ENCODE results near the gene BAX.
A peak's percentile ranks its signal among the peaks of the same experiment; 100 is the strongest.
"Not testable (repeated sequence)": the region's sequence is repeated elsewhere in the genome, so short reads cannot be mapped to it uniquely, and the experiment has no call there.

Gene BAX

DNA sequence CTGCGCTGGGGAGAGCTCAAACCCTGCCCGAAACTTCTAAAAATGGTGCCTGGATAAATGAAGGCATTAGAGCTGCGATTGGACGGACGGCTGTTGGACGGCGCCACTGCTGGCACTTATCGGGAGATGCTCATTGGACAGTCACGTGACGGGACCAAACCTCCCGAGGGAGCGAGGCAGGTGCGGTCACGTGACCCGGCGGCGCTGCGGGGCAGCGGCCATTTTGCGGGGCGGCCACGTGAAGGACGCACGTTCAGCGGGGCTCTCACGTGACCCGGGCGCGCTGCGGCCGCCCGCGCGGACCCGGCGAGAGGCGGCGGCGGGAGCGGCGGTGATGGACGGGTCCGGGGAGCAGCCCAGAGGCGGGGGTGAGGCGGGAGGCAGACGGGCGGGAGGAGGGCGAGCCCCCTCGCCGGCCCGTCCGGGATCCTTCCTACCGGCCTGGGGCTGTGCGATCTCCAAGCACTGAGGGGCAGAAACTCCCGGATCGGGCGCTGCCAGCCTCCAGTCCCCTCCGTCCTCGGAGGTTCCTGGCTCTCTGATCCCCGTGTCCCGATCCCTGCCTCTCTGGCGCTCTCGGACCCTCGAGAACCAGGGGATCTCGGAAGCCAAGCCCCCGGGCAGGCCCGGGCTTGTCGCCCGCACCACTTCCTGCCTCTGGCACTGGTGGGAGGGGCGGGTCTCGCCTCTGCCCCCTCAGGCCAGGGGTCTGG, at the start of gene BAX:
BAX (plus strand) TSS at position 281 of the 713 bp plus-strand sequence; CDS start at position 335, 54 bp downstream.
- H3K4me3 ChIP-seq (ENCODE audit: low read depth, low read length): peak within 1 kb of the TSS; percentile 93
- TF ChIP-seq, protein P1, sequence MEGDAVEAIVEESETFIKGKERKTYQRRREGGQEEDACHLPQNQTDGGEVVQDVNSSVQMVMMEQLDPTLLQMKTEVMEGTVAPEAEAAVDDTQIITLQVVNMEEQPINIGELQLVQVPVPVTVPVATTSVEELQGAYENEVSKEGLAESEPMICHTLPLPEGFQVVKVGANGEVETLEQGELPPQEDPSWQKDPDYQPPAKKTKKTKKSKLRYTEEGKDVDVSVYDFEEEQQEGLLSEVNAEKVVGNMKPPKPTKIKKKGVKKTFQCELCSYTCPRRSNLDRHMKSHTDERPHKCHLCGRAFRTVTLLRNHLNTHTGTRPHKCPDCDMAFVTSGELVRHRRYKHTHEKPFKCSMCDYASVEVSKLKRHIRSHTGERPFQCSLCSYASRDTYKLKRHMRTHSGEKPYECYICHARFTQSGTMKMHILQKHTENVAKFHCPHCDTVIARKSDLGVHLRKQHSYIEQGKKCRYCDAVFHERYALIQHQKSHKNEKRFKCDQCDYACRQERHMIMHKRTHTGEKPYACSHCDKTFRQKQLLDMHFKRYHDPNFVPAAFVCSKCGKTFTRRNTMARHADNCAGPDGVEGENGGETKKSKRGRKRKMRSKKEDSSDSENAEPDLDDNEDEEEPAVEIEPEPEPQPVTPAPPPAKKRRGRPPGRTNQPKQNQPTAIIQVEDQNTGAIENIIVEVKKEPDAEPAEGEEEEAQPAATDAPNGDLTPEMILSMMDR (IDR thresholded peaks at IDR 0.05; ENCODE audit: borderline replicate concordance, insufficient read depth, low read depth, low read length): no peak

DNA sequence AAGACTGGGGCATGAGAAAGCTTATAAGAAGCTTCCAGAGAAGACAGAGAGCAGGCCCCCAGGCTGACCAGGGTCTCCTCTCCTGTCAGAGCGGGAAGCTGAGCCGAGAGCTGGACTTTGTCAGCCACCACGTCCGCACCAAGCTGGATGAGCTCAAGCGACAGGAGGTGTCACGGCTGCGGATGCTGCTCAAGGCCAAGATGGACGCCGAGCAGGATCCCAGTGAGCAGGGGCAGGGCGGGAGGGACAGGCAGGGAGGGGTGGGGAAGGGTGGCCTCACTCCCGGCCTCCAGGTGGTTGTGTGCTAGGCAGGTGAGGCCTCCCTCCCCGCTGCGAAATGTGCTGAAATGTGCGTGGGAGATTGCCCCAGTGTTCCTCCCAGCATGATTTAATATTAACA, 49.0 kb upstream of the BAX start:
- TF ChIP-seq, protein P1 (IDR thresholded peaks at IDR 0.05; ENCODE audit: borderline replicate concordance, insufficient read depth, low read depth, low read length): no peak

DNA sequence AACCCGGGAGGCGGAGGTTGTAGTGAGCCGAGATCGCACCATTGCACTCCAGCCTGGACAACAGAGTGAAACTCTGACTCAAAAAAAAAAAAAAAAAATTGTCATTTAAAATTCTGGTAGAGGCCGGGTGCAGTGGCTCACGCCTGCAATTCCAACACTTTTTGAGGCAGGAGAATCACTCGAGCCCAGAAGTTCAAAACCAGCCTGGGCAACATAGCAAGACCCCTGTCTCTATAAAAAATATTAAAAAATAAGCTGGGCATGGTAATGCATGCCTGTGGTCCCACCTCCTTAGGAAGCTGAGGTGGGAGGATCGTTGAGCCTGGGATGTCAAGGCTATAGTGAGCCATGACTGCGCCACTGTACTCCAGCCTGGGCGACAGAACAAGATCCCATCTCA, 48.4 kb upstream of the BAX start:
- TF ChIP-seq, protein P1 (IDR thresholded peaks at IDR 0.05; ENCODE audit: borderline replicate concordance, insufficient read depth, low read depth, low read length): no peak
- H3K4me3 ChIP-seq (ENCODE audit: low read depth, low read length): no peak overlapping the region

More for the DNA sequence above, 49.0 kb upstream of the BAX start:
- no peak overlapping the region for H3K4me3 ChIP-seq (ENCODE audit: low read depth, low read length)

DNA sequence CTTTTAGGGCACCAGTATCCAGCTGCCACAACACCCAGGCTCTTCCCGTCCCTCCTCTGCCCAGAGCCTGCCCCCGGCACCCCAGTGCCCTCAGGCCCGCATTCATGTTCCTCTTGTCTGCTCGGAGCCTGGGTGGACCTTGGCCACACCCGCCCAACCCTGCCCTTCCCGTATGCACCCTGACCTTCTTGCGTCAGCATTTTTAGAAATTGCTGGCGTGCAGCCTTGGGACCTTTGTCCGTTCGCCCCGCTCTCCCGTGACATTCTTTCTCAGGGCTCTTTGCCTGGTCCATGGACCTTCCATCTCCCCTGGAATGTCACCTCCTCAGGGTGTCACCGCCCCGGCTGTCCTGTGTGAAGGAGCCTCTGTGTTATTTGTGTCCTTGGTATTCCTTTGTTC, 47.0 kb upstream of the BAX start:
- no peak overlapping the region for H3K4me3 ChIP-seq (ENCODE audit: low read depth, low read length)
- TF ChIP-seq, protein P1 (IDR thresholded peaks at IDR 0.05; ENCODE audit: borderline replicate concordance, insufficient read depth, low read depth, low read length): no peak

DNA sequence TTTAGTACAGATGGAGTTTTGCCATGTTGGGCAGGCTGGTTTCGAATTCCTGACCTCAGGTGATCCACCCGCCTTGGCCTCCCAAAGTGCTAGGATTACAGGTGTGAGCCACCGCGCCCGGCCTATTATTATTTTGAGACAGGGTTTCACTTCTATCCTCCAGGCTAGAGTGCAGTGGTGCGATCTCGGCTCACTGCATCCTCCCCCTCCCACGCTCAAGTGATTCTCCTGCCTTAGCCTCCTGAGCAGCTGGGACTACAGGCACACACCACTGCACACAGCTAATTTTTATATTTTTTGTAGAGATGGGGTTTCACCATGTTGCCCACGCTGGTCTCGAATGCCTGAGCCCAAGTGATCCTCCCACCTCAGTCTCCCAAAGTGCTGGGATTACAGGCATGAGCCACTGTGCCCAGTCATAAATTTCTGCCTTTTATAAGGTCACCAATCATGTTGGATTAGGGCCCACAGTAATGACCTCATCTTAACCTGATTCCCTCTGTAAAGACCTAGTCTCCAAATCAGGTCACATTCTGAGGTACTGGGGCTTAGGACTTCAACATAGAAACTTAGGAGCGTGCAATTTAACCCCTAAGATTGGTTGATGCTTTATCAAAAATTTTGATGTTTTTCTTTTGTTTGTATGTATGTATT, 45.1 kb upstream of the BAX start:
- not testable (repeated sequence) for H3K4me3 ChIP-seq (ENCODE audit: low read depth, low read length)

DNA sequence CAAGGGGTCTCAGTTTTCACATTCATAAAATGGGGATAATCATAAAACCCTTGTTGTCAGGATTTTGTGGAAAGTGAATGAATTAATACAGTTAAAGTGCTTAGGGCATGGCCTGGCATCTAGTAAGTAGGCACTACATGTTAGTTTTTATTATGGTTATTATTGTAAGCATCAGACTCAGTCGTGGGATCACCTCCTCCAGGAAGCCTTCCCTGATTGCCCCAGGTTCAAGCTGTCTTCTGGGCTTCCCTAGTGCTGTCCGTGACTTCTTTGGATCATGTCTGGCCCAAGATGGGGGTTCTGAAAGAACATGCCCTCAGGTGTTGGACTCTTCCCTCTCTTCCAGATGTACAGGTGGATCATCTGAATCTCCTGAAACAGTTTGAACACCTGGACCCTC, 43.9 kb upstream of the BAX start:
- no peak overlapping the region for H3K4me3 ChIP-seq (ENCODE audit: low read depth, low read length)
- TF ChIP-seq, protein P1 (IDR thresholded peaks at IDR 0.05; ENCODE audit: borderline replicate concordance, insufficient read depth, low read depth, low read length): no peak

DNA sequence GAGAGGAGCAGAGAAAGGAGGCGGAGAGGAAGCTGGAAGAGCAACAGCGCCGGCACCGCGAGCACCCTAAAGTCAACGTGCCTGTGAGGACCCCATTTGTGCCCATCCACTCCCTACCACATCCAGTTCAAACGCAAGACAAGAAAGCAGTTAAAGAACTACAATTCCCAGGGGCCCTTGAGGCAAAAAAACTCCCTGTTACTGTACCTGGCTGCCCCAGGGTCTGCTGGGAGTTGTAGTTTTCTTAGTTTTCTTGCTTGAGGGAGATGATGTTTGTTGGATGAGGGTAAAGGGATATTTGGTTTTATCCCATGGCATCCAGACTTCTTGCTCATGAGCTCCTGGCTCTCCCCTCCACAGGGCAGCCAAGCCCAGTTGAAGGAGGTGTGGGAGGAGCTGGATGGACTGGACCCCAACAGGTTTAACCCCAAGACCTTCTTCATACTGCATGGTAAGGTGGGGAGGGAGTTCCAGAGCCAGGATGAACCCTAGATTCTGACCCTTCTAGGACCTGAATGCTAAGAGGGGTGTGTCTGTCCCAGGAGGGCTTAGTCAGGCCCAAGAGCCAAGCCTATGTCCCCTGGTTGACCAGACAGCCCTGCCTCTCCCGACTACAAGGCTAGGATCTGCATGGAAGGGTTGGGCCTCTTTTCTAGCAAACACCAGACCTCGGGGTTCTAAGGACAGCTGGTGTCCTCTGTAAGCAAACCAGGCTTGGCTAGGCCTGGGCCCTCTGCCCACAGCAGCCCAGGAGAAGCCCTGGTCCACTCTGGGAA, 41.4 kb upstream of the BAX start:
- TF ChIP-seq, protein P1 (IDR thresholded peaks at IDR 0.05; ENCODE audit: borderline replicate concordance, insufficient read depth, low read depth, low read length): no peak
- H3K4me3 ChIP-seq (ENCODE audit: low read depth, low read length): no peak overlapping the region

Data from GM12875 (cell line).